ENCODE results near the gene ARHGEF17. TPM values are rescaled to one million over a fixed set of nuclear protein-coding genes. Genes with fewer than 3 reads are reported as not detected.
A peak's percentile ranks its signal among the peaks of the same experiment; 100 is the strongest.

ARHGEF17 gene
- total and polyA plus RNA-seq, 2 of the 13 experiments (the other 11 are each of a cell fraction or from before 2014, with no cell fraction given): 10.7 to 28.8 TPM

GRCh38 chr11:73306069-73306841 is 1.8 kb upstream of the ARHGEF17 start:
- CTCF ChIA-PET (ENCODE audit: low intra/inter-chr PET ratio, low total read pairs): interaction anchor here (1.5 to 2.9 kb wide), 4 partner anchors 25 to 88 kb away, joined by 6 to 90 read pairs (median 7); no protein-coding TSS in a partner anchor
- H3K27ac ChIP-seq (ENCODE audit: extremely low read length, insufficient read depth, low read length): no peak overlapping the region
- POLR2A ChIA-PET: interaction anchor here (1.1 to 6.2 kb wide), 6 partner anchors 10 to 45 kb away, joined by 5 to 205 read pairs (median 6); partner anchors contain the start of gene P2RY6
- peak overlapping the region in 2 of 3 experiments; percentile 48 to 85; a peak in 3 of 6 replicates for H3K4me3 ChIP-seq (replicated peaks in 1 of 3; ENCODE audit: insufficient read depth in 1 of 3, low read depth in 2 of 3, low read length in 3 of 3)
- H4K20me1 ChIP-seq (ENCODE audit: insufficient read depth, low read length): no peaks in the 10 kb centered on the region; the same call in 1 of the 2 replicates
- peak overlapping the region; percentile 96 for H3K4me2 ChIP-seq (ENCODE audit: low read depth, low read length)
- peaks cover 0 to 10% of the 10 kb centered on the region in 2 experiments; a peak in 2 of 5 replicates for H3K27me3 ChIP-seq (ENCODE audit: control insufficient read depth in 1 of 2, insufficient read depth in 2 of 2, low read length in 2 of 2)
- FAIRE-seq (no peak), ATAC-seq (no peak), DNase-seq (ENCODE audit: low spot score) (no peak)
- peaks cover 32% of the 10 kb centered on the region for H3K4me1 ChIP-seq (ENCODE audit: insufficient read depth, low read length)
- intact Hi-C loops (cut with micrococcal nuclease; ENCODE audit: unreplicated experiment) (no loop called here), in situ Hi-C loops (cut with HindIII; ENCODE audit: extremely low pct_ligation_motif_present, low pct_unique_long_range_greater_than_20kb) (loop anchor here (5.0 kb wide), 1 partner anchor 36 kb away; no protein-coding TSS in a partner anchor)
- no peaks in the 10 kb centered on the region; a peak in 1 of 5 replicates for H3K36me3 ChIP-seq (replicated peaks in 1 of 2; ENCODE audit: control insufficient read depth in 1 of 2, insufficient read depth in 2 of 2, low read length in 2 of 2)
- no peaks in the 10 kb centered on the region for H3K9me3 ChIP-seq (ENCODE audit: low read length)
- WGBS (ENCODE audit: low lambda C conversion rate): 28% methylated on average over 7 of the region's 7 CpGs
- H3K79me2 ChIP-seq (ENCODE audit: insufficient read depth, low read length): peaks cover 18% of the 10 kb centered on the region
- H2AFZ ChIP-seq (ENCODE audit: low read length): peak overlapping the region; percentile 58
- BruUV-seq (replicated peaks): no TSS peak
- 0 out of 2 replicates have a peak overlapping the region, but pooled peaks have one; percentile 33 for H3K9ac ChIP-seq (ENCODE audit: insufficient read depth, low read depth, low read length)
- TF ChIP-seq, protein P1, sequence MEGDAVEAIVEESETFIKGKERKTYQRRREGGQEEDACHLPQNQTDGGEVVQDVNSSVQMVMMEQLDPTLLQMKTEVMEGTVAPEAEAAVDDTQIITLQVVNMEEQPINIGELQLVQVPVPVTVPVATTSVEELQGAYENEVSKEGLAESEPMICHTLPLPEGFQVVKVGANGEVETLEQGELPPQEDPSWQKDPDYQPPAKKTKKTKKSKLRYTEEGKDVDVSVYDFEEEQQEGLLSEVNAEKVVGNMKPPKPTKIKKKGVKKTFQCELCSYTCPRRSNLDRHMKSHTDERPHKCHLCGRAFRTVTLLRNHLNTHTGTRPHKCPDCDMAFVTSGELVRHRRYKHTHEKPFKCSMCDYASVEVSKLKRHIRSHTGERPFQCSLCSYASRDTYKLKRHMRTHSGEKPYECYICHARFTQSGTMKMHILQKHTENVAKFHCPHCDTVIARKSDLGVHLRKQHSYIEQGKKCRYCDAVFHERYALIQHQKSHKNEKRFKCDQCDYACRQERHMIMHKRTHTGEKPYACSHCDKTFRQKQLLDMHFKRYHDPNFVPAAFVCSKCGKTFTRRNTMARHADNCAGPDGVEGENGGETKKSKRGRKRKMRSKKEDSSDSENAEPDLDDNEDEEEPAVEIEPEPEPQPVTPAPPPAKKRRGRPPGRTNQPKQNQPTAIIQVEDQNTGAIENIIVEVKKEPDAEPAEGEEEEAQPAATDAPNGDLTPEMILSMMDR (CRISPR knock-in tag; IDR thresholded peaks at IDR 0.05): no peak
- TF ChIP-seq IRF2 (CRISPR knock-in tag; IDR thresholded peaks at IDR 0.05): no peak
- TF ChIP-seq, protein P2, sequence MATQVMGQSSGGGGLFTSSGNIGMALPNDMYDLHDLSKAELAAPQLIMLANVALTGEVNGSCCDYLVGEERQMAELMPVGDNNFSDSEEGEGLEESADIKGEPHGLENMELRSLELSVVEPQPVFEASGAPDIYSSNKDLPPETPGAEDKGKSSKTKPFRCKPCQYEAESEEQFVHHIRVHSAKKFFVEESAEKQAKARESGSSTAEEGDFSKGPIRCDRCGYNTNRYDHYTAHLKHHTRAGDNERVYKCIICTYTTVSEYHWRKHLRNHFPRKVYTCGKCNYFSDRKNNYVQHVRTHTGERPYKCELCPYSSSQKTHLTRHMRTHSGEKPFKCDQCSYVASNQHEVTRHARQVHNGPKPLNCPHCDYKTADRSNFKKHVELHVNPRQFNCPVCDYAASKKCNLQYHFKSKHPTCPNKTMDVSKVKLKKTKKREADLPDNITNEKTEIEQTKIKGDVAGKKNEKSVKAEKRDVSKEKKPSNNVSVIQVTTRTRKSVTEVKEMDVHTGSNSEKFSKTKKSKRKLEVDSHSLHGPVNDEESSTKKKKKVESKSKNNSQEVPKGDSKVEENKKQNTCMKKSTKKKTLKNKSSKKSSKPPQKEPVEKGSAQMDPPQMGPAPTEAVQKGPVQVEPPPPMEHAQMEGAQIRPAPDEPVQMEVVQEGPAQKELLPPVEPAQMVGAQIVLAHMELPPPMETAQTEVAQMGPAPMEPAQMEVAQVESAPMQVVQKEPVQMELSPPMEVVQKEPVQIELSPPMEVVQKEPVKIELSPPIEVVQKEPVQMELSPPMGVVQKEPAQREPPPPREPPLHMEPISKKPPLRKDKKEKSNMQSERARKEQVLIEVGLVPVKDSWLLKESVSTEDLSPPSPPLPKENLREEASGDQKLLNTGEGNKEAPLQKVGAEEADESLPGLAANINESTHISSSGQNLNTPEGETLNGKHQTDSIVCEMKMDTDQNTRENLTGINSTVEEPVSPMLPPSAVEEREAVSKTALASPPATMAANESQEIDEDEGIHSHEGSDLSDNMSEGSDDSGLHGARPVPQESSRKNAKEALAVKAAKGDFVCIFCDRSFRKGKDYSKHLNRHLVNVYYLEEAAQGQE (IDR thresholded peaks at IDR 0.05; ENCODE audit: borderline replicate concordance in 1 of 2, low read depth in 1 of 2, low read length in 2 of 2): no peak
- TF ChIP-seq, protein P3, sequence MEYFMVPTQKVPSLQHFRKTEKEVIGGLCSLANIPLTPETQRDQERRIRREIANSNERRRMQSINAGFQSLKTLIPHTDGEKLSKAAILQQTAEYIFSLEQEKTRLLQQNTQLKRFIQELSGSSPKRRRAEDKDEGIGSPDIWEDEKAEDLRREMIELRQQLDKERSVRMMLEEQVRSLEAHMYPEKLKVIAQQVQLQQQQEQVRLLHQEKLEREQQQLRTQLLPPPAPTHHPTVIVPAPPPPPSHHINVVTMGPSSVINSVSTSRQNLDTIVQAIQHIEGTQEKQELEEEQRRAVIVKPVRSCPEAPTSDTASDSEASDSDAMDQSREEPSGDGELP (IDR thresholded peaks at IDR 0.05; ENCODE audit: borderline replicate concordance, low read depth): no peak
- TF ChIP-seq ZNF619 (CRISPR knock-in tag; IDR thresholded peaks at IDR 0.05): no peak
- no peak for TF ChIP-seq ZNF350 (CRISPR knock-in tag; IDR thresholded peaks at IDR 0.05; ENCODE audit: borderline replicate concordance, low read depth)
- TF ChIP-seq, protein P4, sequence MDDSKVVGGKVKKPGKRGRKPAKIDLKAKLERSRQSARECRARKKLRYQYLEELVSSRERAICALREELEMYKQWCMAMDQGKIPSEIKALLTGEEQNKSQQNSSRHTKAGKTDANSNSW (CRISPR knock-in tag; IDR thresholded peaks at IDR 0.05; ENCODE audit: borderline replicate concordance): no peak
- no peak for TF ChIP-seq ZNF720 (CRISPR knock-in tag; IDR thresholded peaks at IDR 0.05)
- no peak for TF ChIP-seq THAP11 (CRISPR knock-in tag; IDR thresholded peaks at IDR 0.05)
- no peak for TF ChIP-seq ZBTB2 (CRISPR knock-in tag; IDR thresholded peaks at IDR 0.05; ENCODE audit: low read depth)
- no peak for TF ChIP-seq ZNF326 (CRISPR knock-in tag; IDR thresholded peaks at IDR 0.05; ENCODE audit: borderline replicate concordance)
- no peak for TF ChIP-seq ZNF572 (CRISPR knock-in tag; IDR thresholded peaks at IDR 0.05)
- TF ChIP-seq, protein P5, sequence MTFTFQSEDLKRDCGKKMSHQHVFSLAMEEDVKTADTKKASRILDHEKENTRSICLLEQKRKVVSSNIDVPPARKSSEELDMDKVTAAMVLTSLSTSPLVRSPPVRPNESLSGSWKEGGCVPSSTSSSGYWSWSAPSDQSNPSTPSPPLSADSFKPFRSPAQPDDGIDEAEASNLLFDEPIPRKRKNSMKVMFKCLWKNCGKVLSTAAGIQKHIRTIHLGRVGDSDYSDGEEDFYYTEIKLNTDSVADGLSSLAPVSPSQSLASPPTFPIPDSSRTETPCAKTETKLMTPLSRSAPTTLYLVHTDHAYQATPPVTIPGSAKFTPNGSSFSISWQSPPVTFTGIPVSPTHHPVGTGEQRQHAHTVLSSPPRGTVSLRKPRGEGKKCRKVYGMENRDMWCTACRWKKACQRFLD (CRISPR knock-in tag; IDR thresholded peaks at IDR 0.05; ENCODE audit: borderline replicate concordance): no peak

Measured in HepG2 (cell line).